Left ventricle myocardium inferior (tissue), 1 donor: Measurements from ENCODE around the gene ATP6V0A1. TPM values are rescaled to one million over a fixed set of nuclear protein-coding genes. Genes with fewer than 3 reads are reported as not detected.
"Not testable (repeated sequence)": the region's sequence is repeated elsewhere in the genome, so short reads cannot be mapped to it uniquely, and the experiment has no call there.

ENCODE experiments used
- DNase-seq: peaks from one replicate; pipeline ENCODE4 v3.0.0-alpha.2; 2020
- H3K27ac ChIP-seq: fragments of 200-600 bp; replicated peaks from 2 replicates; pipeline ENCODE4 v1.8.0; 2021
- H3K27me3 ChIP-seq: fragments of 200-600 bp; 2 replicates; pipeline ENCODE4 v1.8.0; 2021; ENCODE audit warnings: low read depth
- H3K36me3 ChIP-seq: fragments of 200-600 bp; 2 replicates; pipeline ENCODE4 v1.8.0; 2021
- H3K4me1 ChIP-seq: fragments of 200-600 bp; 2 replicates; pipeline ENCODE4 v1.8.0; 2021
- H3K4me3 ChIP-seq: fragments of 200-600 bp; 2 replicates; pipeline ENCODE4 v1.8.0; 2021; ENCODE audit warnings: mild to moderate bottlenecking, moderate library complexity
- H3K9me3 ChIP-seq: fragments of 200-600 bp; replicated peaks from 2 replicates; pipeline ENCODE4 v1.8.0; 2021
- intact Hi-C: fragments of 100-400 bp; cut with micrococcal nuclease; formaldehyde crosslinking; loops from one replicate; pipeline ENCODE4 v1.11.0; 2022
- total RNA-seq: library from RNA; stranded (reverse); fragmentation: NEBNext Ultra II Directional; extraction: Animal tissue kit (Norgen Biotek cat#: 25700); gene quantifications from one replicate; pipeline ENCODE4 v1.2.1, GENCODE V29; 2021
- TF ChIP-seq, protein P1 (sequence below): fragments of 200-600 bp; IDR thresholded peaks from 2 replicates; pipeline ENCODE4 v1.8.0; 2021; ENCODE audit warnings: antibody characterized with exemption, mild to moderate bottlenecking, borderline replicate concordance
- donor health status: DM: no; HTN: yes; CAD: no; lungs with severe emphysema.

Gene ATP6V0A1
- total RNA-seq, 1 donor from 2014 or later: 25.6 TPM

DNA sequence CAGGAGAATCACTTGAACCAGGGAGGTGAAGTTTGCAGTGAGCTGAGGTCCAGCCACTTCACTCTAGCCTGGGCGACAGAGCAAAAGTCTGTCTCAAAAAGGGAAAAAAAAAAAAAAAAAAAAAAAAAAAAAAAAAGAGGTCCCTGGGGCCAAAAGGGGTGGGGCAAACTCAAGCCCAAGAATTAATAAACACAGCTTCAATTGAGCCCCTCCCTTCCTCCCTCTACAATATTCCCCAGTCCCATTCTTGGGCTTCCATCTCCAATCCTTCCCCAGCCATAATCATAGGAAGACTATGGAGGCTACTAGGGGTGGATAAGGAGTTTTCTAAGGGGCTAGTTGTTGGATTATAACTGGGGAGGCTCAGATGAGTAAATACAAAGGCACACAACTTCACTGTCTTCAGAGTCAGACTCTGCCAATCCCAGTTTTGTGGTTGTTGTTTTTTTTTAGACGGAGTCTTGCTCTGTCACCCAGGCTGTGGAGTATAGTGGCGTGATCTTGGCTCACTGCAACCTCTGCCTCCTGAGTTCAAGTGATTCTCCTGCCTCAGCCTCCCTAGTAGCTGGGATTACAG is 45.1 kb upstream of the ATP6V0A1 start:
- H3K9me3 ChIP-seq: no peaks in the 10 kb centered on the region
- peak overlapping the region; percentile 100 for H3K27ac ChIP-seq
- no peak for DNase-seq
- no peaks in the 10 kb centered on the region for H3K27me3 ChIP-seq
- H3K4me1 ChIP-seq: peaks cover 100% of the 10 kb centered on the region
- intact Hi-C loops: no loop called here
- peak overlapping the region; percentile 51 for H3K4me3 ChIP-seq
- TF ChIP-seq, protein P1, sequence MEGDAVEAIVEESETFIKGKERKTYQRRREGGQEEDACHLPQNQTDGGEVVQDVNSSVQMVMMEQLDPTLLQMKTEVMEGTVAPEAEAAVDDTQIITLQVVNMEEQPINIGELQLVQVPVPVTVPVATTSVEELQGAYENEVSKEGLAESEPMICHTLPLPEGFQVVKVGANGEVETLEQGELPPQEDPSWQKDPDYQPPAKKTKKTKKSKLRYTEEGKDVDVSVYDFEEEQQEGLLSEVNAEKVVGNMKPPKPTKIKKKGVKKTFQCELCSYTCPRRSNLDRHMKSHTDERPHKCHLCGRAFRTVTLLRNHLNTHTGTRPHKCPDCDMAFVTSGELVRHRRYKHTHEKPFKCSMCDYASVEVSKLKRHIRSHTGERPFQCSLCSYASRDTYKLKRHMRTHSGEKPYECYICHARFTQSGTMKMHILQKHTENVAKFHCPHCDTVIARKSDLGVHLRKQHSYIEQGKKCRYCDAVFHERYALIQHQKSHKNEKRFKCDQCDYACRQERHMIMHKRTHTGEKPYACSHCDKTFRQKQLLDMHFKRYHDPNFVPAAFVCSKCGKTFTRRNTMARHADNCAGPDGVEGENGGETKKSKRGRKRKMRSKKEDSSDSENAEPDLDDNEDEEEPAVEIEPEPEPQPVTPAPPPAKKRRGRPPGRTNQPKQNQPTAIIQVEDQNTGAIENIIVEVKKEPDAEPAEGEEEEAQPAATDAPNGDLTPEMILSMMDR: no peak
- H3K36me3 ChIP-seq: no peaks in the 10 kb centered on the region

DNA sequence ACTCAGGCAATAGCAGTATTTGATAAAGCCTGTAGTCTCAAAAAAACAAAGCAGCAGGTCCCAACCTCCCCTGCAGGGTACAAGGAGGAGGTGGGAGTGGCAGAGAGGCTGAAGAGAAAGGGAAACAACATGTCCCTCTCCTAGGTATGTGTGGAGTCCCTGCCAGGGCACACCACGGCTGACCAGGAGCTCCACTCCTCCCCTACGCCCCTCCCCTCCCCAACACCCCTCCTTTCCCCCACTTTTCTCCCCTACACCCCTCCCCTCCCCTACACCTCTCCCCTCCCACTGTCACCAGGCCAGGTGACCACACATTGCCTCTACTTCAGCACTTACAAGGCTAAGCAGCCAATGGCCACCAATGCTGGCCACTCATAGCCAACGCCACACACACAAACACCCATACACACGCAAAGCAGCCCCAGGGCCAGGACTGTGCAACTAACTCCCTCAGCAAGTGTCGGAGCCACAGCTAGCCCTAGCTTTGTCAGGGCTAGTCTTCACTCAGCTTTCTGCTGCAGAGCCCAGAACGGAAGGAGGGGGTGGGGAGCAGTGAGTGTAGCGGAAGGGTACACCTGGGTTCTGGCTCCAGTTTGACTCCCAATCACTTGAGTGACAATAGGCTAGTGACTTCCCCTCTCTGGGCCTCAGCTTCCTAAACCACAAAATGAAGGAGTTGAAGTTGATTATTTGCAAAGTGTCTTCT is 43.8 kb upstream of the ATP6V0A1 start:
- Histone ChIP-seq H3K9me3 (no peaks in the 10 kb centered on the region), H3K27ac (peak overlapping the region; percentile 100), H3K4me3 (peak overlapping the region; percentile 51), H3K27me3 (no peaks in the 10 kb centered on the region), H3K36me3 (no peaks in the 10 kb centered on the region), H3K4me1 (peaks cover 100% of the 10 kb centered on the region)
- intact Hi-C loops: no loop called here
- DNase-seq: no peak
- TF ChIP-seq, protein P1: no peak

DNA sequence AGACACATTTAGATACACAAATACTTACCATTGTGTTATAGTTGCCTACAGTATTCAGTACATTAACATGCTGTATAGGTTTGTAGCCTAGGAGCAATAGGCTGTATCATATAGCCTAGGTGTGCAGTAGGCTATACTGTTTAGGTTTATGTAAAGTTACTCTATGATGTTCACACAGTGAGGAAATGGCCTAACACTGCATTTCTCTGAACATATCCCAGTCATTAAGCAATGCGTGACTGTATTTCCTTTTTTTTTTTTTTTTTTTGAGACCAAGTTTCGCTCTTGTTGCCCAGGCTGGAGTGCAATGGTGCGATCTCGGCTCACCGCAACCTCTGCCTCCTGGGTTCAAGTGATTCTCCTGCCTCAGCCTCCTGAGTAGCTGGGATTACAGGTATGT is 40.7 kb upstream of the ATP6V0A1 start:
- H3K27me3 ChIP-seq, H3K36me3 ChIP-seq, H3K9me3 ChIP-seq, DNase-seq, intact Hi-C loops: not testable (repeated sequence)
- peak overlapping the region; percentile 100 for H3K27ac ChIP-seq
- peaks cover 100% of the 10 kb centered on the region for H3K4me1 ChIP-seq
- H3K4me3 ChIP-seq: peak overlapping the region; percentile 99

DNA sequence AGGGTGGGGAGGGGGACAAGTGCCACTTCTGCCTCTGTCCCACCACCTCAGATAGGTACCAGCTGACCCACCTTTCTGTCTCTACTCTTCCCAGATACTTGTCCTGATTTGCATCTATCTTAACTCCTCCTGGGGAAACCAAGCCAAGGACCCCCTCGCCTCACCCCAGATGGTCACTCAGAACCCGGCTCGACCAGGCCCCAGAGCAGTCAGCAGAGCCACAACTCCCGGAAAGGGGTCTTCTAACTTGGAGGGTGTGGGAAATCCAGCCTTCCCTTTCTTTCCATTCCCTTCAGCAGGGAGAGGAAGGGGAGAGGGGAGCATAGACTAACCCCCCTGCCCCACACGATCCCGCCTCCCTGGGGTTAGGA is 37.6 kb upstream of the ATP6V0A1 start:
- intact Hi-C loops: no loop called here
- DNase-seq: no peak
- peak overlapping the region; percentile 100 for H3K27ac ChIP-seq
- peaks cover 77% of the 10 kb centered on the region for H3K4me1 ChIP-seq
- no peaks in the 10 kb centered on the region for H3K27me3 ChIP-seq
- no peaks in the 10 kb centered on the region for H3K36me3 ChIP-seq
- TF ChIP-seq, protein P1: no peak
- peak overlapping the region; percentile 99 for H3K4me3 ChIP-seq
- no peaks in the 10 kb centered on the region for H3K9me3 ChIP-seq

DNA sequence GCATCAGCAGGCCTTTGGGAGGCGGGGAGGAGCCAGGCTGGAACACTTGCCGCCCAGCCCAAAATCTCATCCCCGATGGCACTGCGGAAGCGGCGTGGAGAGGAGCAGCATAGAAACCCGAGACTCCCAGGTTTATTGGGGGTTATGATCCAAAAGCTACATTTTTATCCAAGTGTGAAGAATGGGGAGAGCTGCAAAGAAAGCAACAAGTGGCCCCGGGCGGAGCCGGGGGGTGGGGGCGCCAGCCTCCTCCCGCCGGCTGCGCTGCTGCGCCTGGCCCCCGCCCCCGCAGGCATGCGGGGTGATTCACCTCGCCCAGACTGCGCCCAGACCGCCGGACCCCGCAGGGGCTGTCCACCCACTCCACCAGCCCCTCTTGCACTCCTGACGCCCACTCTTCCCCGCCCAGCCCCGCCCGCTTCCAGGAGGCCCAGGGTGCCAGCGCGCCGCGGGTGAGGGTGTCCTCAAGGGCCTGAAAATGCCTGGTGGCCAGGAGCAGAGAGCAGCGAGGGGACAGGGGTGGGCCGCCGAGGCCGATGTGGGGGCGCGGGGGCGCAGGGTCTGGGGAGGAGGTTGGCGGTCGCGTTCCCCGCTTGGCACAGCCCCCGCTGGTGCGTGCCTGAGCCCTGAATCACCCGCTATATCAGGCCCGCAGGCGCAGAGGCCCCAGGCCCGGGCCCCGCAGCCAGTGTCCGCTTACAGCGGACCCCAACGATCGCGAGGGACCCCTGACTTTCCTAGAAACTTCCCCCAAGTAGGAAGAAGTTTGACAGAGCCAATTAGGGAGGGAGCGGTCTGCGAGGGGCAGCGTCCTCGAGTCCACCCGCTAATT is 37.0 kb upstream of the ATP6V0A1 start:
- DNase-seq: peak; percentile 56
- peak overlapping the region; percentile 100 for H3K27ac ChIP-seq
- H3K27me3 ChIP-seq: no peaks in the 10 kb centered on the region
- H3K9me3 ChIP-seq: no peaks in the 10 kb centered on the region
- intact Hi-C loops: no loop called here
- TF ChIP-seq, protein P1: no peak
- H3K36me3 ChIP-seq: no peaks in the 10 kb centered on the region
- peaks cover 71% of the 10 kb centered on the region for H3K4me1 ChIP-seq
- H3K4me3 ChIP-seq: peak overlapping the region; percentile 99
